ENCODE data around the gene ECEL1.

ECEL1 gene

DNA sequence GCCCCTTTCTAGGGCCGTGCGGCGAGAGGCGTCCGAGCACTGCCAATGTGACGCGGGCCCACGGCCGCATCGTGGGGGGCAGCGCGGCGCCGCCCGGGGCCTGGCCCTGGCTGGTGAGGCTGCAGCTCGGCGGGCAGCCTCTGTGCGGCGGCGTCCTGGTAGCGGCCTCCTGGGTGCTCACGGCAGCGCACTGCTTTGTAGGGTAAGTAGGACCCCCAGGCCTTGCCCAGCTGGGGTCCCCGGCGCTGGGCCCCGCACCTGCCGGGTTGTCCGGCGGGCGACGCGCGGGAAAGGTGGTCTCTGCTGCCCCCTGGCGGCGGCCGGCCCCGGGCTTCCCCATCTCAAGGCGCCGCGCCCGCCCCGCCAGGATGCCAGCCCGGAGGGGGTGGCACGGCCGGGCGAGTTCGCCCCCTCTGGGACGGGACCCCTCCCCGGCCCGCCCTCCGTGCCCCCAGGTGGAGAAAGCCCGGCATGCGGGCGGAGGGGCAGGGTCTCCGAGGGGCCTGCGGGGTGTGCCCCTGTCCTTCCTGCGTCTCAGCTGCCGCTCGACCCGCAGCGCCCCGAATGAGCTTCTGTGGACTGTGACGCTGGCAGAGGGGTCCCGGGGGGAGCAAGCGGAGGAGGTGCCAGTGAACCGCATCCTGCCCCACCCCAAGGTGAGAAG, 34.5 kb upstream of the ECEL1 start:
- DNase-seq: peak in 1 of 2 donors; percentile 7

DNA sequence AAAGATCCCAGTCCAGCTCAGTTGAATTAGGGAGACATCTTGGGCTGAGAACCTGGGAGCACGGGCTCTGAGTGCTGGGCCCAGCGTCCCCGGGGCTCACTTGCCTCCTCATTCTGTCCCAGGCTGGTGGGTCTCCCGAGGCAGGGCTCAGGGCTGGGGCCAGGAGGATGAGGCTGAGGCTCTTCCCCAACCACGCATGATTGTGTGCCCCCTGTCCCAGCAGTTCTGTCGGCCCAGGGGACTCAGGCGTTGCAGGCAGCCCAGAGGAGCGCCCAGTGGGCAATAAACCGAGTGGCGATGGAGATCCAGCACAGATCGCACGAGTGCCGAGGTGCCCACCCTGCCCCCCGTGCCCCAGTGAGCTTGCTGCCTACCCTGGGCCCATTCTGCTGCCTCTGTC, 33.5 kb upstream of the ECEL1 start:
- no peak for DNase-seq

DNA sequence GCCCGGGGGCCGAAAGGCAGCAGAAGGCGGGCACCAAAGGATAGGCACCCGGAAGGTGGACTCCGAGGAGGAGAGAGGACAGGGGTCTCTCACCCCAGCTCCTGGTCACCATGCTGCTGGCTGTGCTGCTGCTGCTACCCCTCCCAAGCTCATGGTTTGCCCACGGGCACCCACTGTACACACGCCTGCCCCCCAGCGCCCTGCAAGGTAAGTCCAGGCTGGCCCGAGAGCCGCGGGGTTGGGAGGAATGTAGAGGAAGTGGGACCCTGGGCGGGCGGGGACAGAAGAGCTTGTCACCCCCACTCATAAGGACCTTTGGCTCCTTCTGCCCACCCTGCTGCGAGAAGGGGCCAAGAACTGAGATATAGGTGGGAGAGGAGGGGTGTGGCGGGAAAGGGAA, 32.9 kb upstream of the ECEL1 start:
- DNase-seq: no peak

DNA sequence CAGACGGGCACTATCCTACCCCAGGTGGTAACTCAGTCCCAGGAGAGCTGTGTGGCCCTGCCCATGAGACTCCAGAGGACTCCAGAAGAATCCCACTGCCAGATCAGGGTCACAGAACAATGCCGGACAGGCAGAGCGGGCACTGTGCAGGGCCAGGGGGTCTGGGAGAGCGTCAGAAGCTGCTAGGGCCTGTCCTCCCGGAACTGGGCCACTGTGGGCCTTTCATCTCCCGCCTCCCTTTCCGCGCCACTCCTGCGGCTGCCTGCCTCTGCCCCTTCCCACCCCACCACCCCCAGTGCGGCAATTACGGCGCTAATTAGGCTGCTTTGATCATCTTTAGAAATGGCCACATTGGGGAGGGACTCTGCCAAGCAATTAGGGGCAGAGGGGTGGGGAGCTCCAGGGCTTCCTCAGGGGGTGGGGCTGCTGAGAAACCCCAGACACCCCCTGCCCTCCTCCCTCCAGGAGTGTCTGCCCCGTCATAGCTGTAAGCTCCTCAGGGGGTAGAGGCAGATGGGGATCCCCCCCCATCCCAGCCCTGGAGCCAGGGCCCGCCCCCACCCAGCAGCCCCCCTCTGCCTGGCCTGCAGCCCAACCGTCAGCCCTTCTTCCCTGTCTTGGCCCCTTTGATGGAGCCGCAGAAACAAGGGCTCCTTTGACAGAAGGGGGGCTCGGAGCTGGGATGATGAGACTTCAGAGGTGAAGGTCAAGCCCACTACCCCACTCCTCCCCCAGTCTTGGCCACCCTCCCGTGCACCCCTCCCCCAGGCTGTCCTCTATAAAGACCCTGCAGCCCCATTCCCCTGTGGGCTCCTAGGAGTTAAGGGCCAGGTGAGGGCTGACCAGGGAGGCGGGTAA, 32.2 kb upstream of the ECEL1 start, which contains the start of gene PRSS56:
PRSS56 (plus strand) TSS at position 808 of the 858 bp plus-strand sequence. CDS start 211 bp downstream, outside the sequence.
- no peak for DNase-seq

DNA sequence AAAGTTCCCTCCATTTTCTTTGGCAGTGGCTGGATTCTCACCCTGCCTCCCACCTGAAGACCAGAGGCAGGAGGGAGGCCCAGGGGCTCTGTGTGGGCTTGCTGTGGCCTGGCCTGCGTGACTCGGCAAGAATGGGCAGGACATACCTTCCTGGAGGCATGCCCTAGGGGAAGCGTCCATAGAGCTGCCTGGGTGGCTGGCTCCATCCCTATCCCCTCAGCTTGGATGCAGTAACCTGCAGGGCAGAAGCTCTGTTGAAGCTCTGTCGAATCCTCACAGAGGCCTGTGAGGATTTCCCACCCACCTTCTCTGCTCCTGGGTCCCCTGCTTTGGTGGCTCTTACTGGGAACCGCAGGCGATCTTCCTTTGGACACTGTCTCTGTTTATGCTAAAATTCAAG, 31.2 kb upstream of the ECEL1 start:
- no peak for DNase-seq

DNA sequence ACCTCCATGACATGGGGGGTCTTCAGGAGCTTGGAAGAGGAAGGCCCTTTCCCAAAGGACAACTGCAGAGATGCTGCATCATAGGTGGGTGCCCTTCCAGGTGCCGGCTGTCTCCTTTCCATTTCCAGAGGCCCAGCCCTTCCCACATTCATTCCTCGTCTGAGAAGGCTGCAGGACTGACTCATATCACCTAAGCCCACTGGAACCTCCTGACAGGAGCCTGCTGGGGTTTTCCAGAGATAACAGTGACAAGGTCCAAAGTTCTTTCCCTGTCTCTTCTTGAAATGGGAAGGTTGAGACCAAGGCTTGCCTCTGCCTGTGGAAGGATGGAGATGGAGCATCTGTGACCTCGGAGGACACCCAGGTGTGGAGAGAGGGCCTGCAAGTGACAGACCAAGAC, 28.9 kb upstream of the ECEL1 start:
- no peak for DNase-seq

DNA sequence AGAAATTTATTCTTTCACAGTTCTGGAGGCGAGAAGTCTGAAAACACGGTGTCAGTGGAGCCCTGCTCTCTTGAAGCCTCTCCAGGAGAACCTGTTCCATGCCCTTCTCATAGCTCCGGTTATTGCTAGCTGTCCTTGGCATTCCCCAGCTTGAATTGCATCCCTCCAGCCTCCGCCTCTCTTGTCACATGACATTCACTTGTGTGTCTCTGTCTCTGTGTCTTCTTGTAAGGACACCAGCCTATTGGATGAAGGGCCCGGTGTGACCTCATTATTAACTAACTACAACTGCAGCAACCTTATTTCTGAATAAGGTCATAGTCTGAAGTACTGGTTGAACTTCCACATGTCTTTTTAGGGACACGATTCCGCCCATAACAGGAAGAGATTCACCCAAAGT, 28.0 kb upstream of the ECEL1 start:
- DNase-seq: no peak

DNA sequence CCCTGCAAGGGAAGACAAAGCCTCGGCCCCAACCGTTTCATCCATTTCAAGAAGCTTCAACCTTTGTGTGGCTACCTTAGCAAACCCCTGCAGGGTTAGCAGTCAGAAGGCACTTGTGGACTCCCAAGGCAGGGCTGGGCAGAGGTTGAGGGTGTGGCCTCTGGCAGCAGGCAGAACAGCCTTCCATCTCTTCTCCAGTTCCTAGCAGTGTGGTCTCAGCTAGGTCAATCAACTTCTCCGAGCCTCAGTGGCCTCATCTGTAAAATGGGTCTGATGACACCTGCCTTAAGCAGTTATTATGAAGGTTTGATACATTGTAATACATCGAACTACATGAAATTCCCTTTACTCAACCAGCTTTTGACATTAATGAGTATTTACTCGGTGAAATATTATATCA, 25.7 kb upstream of the ECEL1 start:
- no peak for DNase-seq

DNA sequence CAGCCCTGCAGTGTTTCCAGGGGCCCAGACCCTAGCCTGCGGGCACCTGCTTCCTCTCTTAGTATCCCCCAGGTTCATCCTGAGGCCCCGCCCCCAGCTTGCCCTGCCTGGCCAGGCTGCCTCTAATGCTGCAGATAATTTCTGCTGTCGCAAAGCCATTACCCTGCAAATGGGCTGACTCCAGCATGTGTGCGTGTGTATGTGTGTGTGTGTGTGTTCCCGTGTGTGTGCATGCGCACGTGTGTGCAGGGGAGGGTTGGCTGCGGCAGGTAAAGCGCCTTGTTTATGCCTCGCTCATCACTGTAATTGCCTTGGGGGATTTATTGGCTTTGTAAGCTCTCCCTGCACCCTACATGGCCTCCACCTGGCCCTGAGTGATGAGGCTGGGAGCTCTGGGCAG, 25.0 kb upstream of the ECEL1 start:
- DNase-seq: no peak

DNA sequence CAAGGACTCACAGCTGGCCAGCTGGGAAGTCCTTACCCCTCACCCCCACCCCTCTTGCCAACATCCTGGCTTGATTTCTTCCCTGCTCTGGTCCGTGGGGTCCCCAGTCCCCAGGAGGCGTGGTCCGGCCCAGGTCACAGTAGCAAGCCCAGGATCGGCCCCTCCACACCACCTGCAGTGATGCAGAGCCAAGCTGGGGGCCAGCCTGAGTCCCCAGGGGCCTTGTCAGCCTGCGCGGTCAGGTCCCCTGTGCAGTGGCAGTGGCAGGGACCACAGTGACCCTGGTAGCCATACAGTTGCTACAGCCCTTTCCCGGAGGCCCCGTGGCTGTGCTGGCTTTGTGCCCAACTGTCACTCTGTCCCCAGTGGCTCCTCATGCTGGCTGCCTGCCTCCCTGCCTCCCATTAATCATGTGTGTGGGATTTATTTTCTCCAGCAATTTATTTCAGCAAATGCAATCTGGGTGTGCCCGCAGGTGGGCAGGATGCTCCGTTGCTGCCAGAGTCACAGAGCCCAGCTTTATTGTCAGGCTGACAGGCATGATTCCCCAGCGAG, 23.8 kb upstream of the ECEL1 start:
- DNase-seq: no peak

DNA sequence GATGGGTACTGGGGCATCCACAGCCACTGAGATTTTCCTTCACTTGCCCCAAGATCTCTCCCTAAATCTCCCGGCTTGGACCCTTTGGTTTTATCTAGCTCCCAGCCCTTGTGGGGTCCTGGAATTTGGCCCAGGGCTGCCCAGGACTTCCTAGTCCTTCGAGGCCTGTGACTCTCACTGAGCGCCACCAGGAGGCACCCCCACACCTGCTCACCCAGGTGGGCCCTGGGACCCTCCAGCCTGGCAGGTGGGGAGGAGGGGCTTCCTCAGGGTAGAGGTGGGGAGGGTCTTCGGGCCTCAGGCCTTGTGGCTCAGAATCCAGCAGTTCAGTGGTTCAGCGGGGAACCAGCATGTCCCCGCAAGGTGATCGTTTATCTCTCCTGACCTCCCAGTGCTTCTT, 20.6 kb upstream of the ECEL1 start:
- DNase-seq: no peak

DNA sequence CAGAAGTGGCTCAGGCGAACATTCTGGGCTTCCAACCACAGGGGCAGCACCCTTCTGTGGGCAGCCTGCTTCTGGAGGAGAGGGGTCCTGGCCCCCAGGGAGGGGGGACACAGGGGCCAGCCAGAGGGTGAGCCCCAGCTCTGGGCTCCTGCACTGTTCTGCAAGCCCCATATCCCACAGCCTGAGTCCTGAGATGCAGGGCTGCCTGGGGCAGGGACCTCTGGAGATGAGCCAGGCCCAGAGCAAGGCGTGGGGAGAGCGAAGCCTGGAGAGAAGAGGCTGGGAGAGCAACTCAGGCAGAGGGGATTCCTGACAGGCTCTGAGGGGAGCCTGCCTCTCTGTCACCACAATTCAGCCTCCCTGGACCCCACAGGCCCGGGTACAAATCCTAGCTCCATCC, 19.1 kb upstream of the ECEL1 start:
- DNase-seq: no peak

DNA sequence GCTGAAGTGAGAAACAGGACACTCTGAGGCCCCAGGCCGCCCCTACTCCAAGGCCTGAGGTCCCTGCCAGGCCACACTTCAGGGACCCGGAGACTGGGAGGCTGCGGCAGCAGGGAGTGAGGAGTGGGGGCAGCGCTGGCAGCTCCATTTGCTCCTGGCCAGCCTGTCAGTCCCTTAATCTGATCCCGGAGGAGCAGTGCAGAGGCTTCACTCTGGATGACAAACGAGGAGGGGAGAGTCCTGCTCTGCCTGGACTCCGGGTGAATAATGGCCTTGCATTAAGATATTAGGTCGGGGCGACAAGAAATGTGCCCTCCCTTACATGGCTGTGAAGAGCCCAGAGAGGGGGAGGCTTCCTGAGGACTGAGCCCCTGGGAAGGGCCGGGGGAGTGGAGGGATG, 18.2 kb upstream of the ECEL1 start:
- DNase-seq: no peak

DNA sequence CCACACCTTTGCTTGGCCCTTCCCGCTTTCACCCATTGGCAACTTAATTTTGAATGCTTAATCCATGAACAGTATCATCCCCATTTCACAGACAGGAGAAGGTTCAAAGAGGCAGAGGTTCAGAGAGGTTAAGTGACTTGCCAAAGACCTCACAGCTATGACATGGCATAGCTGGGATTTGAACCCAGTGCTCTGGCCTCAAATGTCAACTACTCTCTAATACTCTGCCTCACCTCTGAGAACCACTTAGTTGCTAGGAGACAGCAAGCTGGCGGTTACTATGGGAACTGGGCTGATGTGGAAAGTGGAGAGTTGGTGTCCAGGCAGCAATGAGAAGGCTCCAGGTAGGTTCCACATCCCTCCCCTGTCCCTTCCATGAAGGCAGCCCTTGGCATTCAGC, 16.8 kb upstream of the ECEL1 start:
- no peak for DNase-seq

DNA sequence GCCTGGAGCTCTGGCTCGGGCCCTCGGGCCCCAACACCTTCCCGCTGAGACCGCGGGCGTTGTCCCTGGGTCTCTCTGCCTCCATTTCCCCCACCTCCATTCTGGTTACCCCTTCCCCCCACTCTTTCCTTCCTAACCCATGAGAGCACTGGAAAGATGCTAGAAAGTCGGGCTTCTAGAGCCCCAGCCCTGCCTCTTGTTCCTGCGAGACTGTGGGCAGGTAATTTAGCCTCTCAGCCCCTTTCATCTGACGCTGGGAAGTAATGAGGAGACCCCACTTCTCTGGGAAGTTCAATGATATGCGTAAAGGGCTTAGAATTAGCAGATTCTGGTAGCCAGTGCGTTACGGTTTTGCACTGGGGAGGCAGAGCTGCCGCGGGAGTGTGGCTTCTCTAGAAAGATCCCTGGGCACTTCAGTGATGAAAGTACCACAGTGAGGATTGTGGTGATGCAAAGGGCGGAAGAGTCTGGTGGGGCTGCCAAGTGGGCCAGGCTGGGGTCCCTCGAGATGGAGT, 16.2 kb upstream of the ECEL1 start:
- no peak for DNase-seq

DNA sequence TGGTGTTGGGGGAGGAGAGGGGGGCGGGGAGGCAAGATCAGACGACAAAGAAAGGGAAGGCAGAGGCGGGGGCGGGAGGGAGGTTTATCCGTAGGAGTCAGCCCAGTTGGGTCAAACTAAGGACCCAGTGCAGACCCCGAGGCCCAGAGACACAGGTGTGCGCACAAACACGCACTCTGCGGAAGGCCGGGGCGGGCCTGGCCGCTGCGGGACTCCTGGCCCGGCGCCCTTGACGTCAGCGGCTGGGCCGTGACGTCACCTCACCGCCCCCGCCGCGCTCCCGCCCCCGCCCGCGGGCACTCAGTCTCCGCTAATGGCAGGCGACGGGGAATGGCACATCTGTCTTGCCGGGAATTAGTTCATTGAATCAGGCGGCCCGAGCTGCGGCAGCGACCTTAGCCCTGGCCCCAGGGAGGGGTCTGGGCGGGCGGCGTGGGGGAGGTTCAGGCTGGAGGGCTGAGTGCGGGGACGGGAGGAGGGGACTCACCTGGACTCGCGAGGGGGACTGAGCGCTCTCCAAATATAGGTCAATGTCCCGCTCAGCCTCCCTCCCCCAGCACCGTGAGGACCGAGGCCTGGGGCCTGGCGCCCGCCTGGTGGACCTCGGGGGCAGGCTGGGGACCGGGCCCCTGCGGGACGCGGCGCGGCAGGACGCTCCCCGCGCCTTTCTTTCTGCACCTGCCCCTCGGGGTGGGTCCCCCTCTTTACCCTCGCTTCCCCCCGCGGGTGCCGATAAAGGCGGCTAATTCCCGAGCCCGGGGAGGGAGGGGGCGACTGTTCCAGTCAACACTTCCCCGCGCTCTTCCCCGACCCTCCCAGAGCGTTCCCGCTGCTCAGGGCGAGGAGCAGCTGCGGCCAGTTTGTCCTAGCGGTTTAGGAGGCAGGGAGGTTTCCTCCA, 15.5 kb upstream of the ECEL1 start:
- DNase-seq: no peak

DNA sequence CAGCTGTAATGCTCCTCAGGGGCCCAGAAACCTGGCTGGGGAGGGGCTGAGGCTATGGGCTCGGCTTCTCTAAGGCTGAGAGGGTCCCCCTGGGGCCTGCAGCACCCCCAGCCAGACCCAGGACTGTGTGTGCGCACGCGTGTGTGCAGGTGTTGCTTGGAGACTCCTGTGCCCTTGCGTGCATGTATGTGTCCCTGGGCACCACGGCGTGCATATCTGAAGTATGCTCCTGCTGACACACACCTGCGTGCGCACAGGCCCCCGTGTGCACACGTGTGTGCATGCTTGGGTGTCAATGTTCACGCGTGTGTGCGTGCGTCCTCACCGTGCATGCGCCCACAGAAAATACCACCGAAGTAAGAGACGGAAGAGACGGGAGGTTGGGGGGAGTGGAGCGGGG, 14.9 kb upstream of the ECEL1 start:
- DNase-seq: no peak

DNA sequence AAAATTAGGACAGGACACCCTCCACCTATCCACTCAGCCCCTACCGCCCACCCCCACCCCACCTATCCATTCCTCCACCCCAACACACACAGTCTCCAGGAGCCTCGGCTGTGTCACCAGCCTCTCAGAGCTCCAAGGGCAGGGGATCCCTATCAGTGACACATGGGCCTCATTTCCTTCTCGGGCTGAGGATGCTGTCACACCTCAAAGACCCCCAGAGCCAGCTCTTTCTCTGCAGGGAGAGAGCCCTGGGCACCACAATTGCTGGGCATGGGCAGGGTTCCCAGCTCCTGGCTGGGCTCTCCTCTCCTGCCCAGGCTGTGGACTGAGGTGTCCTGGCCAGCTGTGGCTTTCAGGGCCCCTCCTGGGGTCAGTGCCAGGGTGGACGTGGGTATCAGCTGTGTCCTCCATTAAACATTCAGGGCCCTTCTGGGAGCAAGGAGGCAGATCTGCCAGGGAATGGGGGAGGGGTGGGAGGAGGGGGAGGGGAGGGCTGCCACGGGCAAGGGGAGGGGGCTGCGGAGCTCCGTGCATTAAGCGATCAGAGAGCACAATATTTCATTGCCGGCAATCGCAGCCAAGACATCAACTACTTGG, 14.3 kb upstream of the ECEL1 start:
- no peak for DNase-seq

DNA sequence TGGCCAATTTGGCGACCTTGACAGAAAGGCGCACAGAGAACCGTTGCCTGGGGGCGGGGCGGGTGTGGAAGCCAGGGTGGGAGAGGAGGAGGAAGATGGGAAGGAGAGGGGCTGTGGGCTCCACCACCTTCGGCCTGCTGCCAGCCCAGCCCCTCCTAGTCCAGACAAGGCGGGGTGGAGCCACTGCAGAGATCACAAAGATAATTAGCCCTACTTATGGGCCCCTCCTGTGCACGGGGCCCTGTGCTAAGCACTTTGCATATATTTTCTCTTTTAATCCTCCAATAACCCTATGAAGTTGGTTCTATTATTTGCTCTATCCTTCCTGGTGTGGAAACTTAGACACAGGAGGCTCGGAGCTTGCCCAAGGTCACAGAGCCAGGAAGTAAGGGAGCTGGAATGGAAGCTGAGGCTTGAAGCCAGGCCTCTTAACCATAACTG, 13.7 kb upstream of the ECEL1 start:
- no peak for DNase-seq

DNA sequence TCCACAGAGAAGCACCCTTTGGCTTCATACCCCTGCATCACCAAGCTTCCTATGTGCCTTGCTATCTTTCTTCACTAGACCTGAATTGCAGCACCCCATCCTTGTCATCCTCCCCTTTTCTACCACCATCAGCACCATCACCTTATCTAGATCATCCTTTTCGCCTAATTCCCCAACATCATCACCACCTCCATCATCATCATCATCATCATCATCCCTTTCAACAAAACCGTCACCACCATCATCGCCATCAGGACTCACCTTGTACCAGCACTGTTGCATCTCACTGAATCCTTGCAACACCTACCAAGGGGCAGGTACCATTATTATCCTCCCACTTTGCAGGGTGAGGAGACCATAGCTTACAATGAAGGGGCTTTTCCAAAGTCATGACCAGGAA, 10.8 kb upstream of the ECEL1 start:
- no peak for DNase-seq

DNA sequence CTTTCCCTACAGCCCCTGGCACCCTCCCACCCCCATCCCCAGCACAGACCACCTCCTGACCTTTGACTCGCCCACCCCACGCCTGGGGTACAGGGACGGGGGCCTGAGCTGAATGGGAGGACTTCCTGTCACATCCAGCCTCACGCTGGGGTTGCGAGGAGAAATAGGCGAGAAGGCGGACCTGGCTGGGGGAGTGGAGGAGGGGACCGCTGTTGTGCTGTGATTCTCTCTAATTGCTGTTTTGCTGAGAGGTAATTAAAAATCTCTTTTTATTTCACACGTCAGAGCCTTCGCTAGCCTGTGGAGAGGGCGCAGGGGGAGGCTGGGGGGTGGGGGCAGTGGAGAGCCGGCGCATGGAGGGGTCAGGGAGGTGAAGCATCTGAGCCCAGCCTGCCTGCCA, 9.7 kb upstream of the ECEL1 start:
- DNase-seq: no peak

DNA sequence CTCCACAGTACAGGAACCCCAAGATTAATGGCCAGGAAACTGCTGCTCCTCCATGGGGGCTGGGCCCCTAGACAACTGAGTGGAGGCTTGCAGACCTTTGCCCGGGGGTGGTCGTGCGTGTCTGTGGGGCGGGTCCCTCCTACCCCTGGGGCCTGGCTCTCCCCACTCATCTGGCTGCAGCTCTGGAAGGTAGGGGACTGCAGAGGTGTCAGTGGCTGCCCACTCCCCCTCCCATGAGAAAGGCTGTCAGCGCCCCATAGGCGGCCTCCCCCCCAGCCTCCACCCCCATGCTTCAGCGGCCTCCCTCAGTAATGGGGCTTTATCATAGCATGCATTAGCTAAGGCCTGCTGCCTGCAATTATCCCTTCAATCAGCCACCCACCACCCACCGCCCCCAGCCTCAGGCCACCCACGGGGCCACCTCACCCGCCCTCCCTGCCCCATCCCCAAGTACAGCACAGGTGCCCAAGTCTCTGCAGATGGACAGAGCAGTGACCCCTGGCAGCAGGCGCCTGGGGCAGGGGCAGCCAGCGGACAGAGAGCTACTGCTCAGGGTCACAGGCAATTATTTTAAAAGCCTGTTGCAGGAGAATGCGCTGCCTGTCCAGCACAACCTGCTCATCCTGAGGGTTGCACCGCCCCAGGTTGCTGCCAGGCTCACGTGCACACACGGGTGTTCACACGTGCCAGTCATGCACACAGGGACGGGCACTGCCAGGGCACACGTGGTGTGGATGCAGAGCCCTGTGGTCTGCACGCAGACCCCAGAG, 9.1 kb upstream of the ECEL1 start:
- DNase-seq: no peak

Data from hippocampal formation (tissue), 2 donors.